ENCODE data around the gene ELMO1.
A peak's percentile ranks its signal among the peaks of the same experiment; 100 is the strongest.

The ELMO1 gene

DNA sequence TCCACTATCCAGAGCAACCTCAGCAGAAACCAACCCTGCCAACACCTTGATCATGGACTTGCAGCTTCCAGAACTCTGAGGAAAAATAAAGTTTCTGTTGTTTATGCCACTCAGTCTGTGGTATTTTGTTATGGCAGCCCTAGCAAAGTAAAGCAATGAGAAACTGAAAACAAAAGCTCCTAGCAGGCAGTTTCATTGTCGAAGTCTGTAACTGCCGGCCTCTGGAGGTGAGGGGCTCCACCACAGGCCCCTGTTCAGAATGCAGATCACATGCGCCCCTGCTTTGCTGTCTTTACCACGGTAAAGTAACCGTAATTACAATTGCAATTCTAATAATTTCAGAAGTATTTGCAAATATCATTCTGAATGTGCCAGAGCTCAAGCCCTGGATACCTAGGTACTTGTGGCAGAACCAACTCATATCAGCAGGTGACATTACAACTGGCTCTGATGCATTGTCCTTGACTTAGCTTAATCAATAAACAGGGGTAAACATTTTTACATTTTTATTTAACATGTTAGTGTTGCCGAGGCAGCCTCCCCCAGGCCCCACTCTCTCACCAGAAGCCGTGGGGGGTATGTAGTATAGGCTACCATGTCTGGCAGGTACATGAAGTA lies 193.2 kb downstream of the ELMO1 start:
- DNase-seq = no peak

DNA sequence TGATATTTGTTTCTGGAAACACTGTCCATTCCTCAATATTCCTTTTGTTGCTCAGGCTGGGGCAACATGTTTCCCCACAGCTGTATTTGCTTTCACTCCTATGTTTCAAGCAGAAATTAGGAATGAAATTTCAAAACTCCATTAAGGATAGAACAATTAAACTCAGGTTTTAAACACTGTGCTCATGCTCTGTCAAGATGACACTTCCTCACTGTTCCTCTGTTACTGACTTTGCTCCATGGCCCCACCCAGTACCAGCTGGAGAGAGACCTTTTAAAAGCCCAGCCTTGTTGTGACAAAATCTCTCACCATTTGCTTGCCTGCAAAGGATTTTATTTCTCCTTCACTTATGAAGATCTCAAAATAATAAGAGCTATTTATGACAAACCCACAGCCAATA lies 197.4 kb downstream of the ELMO1 start:
- DNase-seq = no peak

DNA sequence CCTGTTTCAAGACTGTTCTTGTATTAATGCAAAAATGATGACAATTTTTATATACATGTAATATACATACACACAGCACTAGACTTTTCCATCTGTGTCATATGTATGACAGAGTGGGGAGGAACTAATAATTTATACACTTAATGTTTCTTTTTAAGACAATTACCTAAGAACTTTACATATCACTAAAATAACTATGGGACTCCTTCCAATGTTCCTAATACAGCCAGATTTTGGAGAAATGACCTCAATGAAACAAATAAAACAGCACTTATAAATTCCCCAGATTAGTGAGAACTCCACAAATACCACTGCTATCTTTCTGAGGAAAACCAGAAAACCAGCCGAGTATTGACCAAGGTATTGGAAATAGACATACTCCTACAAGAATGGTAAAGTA lies 199.4 kb downstream of the ELMO1 start:
- DNase-seq = no peak

DNA sequence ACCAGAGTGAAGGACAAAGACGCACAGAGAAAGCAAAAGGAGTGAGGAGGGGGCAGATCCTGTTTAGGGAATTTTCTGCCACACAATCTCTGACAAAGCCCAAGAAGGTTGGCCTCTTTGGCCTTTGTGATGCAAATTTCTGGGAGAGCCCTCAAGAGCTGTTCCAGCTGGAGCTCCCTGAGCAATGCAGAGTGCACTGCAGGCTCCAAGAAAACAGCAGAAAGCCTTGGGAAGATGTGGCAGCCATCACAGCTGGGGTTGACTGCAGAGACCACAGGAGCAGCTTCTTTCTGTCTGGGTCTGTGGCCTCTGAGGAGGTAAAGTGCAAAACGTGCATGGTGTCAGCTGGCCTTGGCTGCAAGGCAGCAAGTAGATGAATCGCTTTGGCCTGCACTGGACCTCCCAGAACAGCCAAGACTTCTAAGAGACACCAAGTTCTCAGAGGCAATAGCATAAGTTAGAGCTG lies 200.2 kb downstream of the ELMO1 start:
- peak; percentile 10 for DNase-seq

GRCh38 chr7:37247861-37248260 lies 200.8 kb downstream of the ELMO1 start:
- no peak for DNase-seq

- no peak for DNase-seq
Observed at GRCh38 chr7:37245590-37245989, 203.1 kb downstream of the ELMO1 start.

- DNase-seq = no peak
Observed at GRCh38 chr7:37236906-37237305, 211.8 kb downstream of the ELMO1 start.

GRCh38 chr7:37235813-37236212 lies 212.9 kb downstream of the ELMO1 start:
- no peak for DNase-seq

DNA sequence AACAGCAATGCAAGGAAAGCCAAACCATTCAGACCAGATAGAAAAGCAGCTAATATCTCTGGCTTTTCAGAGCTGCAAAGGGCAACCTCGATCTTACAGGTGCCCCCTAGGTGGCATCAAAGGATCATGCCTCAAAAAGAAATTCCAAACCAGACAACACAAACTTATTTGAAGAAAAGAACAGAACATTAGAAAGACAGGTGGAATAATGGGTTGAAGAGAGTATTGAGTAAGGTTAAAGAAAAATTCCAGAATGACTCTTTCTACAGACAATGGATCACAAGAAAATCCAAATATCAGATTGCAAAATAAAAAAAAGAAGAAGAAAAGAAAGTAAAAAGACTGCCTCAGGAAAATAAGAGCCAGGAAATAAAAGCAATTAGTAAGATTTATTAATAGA lies 213.7 kb downstream of the ELMO1 start:
- no peak for DNase-seq

DNA sequence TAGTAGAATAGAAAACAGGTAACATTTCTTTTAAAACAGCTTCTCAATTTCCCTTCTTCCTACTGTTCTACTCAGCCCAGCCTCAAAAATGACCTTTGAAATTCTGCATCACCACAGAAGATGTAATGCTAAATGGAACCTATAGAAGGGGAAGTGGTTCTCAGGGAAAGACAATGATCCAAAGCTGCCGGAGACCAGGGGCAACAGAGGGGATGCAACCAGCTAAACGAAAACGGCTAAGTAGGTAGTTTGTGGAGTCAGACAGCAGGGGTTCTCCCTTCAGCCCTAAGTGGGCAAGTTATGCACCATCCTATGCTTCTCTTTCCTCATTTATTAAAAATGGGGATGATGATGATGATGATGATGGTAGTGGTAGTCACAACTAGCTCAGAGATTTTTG lies 214.3 kb downstream of the ELMO1 start:
- DNase-seq = no peak

GRCh38 chr7:37231613-37232012 lies 217.1 kb downstream of the ELMO1 start:
- no peak for DNase-seq

- DNase-seq = no peak
Observed at GRCh38 chr7:37230221-37230620, 218.4 kb downstream of the ELMO1 start.

GRCh38 chr7:37229381-37229780 lies 219.3 kb downstream of the ELMO1 start:
- no peak for DNase-seq

GRCh38 chr7:37225285-37225969 lies 223.2 kb downstream of the ELMO1 start:
- DNase-seq = no peak

DNA sequence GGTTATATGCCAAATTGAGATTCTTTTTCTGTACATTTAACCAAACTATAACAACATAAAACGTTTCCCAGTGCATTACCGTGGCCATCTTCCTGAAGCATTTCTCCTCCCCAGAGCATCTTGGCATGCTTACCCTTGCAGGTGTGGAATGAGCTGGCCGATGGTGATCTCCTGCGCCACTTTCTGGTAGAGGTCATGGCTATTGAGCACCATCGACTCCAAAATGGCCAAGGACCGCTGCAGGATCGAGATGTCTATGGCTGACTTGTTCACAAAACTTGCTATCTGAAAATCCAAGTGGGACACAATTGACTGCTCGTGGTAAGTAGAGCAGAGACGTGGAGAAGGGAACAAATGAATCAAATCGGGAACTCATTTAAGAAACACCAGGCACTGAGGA lies 223.9 kb downstream of the ELMO1 start:
- no peak for DNase-seq

DNA sequence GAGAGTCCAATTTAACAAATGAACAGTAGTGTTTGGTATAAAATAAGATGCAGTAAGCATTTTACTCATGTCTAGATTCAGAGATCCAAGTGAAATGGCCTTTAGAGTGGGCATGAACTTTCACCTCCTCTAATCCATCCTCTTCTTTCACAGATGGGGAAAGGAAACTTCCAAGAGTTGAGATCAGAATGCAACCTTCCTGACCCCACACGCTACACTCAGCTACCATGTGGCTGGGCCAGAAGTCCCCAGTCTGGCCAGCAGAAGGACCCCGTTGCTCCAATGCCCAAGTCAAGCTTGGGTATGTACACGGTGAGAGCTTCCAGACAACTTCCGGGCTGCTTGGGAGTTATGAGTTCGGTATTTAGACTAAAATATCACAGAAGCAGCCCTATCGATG lies 228.0 kb downstream of the ELMO1 start:
- DNase-seq = no peak

DNA sequence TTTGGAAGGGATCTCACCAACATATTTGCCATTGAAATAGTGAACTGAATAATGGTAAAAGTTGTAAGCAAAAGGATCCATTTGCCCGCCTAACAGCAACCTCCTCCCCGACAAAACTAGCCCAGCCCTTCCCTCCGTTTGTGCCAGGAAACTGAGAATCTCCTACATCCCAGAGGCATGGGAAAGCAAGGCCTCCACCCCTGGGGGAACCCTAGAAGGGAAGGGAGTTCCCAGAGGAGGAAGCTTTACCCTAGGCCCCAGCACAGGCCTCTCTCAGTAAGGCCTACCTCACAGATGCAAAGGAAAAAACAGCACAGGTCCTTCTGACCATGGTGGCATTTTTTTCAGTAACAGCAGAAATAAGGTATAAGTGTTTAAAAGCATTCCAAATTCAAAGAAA lies 229.7 kb downstream of the ELMO1 start:
- DNase-seq = no peak

DNA sequence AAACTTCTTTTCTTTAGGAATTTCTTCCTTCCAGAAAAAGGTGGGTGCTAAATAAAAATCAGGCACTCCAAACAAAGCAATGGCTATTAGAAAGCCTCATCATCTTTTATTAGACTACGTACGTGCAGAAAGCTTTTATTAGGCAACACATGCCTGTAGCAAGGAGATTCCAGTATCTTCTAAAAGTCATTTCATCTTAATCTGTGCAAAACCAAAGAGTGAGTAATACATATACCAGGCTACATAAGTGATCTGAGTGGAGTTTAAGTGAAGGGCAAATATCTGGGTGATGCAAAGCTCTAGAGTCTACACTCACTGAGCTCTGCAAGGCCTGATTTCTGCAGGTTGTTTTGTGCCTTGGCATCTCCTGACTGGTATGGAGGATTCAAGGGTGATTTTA lies 231.7 kb downstream of the ELMO1 start:
- DNase-seq = no peak

DNA sequence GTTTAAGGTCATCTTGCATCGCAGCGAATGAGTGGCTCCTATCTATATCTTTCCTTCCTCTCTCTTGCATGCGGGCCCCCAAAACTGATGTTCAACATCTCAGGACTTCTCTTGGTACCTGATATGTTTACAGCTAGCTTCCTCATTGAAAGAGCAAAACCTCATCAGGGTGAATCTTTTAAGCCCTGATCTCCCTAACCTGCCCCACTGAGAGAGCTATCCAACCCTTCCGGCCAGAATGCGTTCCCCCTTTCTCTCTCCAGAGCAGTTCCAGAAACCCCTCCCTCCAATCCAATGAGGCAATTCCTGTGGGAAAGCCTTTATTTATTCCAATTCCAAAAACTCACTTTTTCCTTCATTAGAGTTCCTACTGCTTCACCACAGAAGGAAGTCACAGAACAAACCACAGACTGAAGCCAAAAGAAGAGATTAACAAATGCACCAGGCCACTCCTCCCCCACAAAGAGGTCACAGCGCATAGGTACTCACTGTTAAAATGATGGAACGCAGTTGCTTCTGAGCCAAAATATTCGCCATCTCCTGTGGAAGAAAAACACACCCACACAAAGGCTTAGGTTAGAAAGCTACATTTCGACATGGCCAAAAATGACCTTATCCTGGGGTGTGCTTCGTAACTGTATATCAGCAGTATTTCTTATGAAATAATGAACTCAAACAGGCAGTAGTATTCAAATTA lies 232.4 kb downstream of the ELMO1 start:
- DNase-seq = no peak

- no peak for DNase-seq
Observed at GRCh38 chr7:37215290-37215923, 233.3 kb downstream of the ELMO1 start.

- no peak for DNase-seq
Observed at GRCh38 chr7:37212556-37212955, 236.1 kb downstream of the ELMO1 start.

DNA sequence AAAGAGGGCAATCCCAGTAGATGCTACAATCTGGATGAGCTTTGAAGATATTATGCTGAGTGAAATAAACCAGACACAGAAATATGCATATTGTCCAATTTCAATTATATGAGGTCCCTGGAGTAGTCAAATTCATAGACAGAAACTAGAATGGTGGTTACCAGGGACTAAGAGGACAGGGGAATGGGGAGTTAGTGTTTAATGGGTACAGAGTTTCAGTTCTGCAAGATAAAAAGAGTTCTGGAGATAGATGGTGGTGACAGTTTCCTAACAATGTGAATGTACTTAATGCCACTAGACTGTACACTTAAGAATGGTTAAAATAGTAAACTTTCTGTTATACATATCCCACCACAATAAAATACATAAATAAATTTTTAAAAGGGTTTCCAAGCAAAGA lies 236.6 kb downstream of the ELMO1 start:
- no peak for DNase-seq

GRCh38 chr7:37211097-37211880 lies 237.4 kb downstream of the ELMO1 start:
- no peak for DNase-seq
